ENCODE results near the gene NTHL1. TPM values are rescaled to one million over a fixed set of nuclear protein-coding genes. Genes with fewer than 3 reads are reported as not detected.

The NTHL1 gene
- polyA plus RNA-seq, 4 donors, result 17.6 to 26.6 (median 19.0) TPM

GRCh38 chr16:2032285-2033056 is 15.2 kb downstream of the NTHL1 start:
- no peak for DNase-seq (ENCODE audit: low read depth in 4 of 4, low spot score in 3 of 4)

GRCh38 chr16:2031081-2031577 is 16.5 kb downstream of the NTHL1 start:
- DNase-seq (ENCODE audit: low read depth in 4 of 4, low spot score in 3 of 4), result no peak

- DNase-seq (ENCODE audit: low read depth in 4 of 4, low spot score in 3 of 4), result no peak
These were observed 17.6 kb downstream of the NTHL1 start for GRCh38 chr16:2030036-2030435.

- no peak for DNase-seq (ENCODE audit: low read depth in 4 of 4, low spot score in 3 of 4)
These were observed 18.3 kb downstream of the NTHL1 start for GRCh38 chr16:2029350-2029749.

GRCh38 chr16:2028620-2029220 is 18.9 kb downstream of the NTHL1 start:
- no peak for DNase-seq (ENCODE audit: low read depth in 4 of 4, low spot score in 3 of 4)

- DNase-seq (ENCODE audit: low read depth in 4 of 4, low spot score in 3 of 4), result no peak
These were observed 19.5 kb downstream of the NTHL1 start for GRCh38 chr16:2028146-2028545.

GRCh38 chr16:2027024-2028010 is 20.3 kb downstream of the NTHL1 start:
- DNase-seq (ENCODE audit: low read depth in 4 of 4, low spot score in 3 of 4), result no peak

GRCh38 chr16:2026461-2027023 is 21.1 kb downstream of the NTHL1 start, which contains the start of gene NHERF2:
Gene NHERF2, plus strand, starts transcription at chr16:2026902. Its CDS starts 104 bp downstream, at chr16:2027006.
- no peak for DNase-seq (ENCODE audit: low read depth in 4 of 4, low spot score in 3 of 4)

- no peak for DNase-seq (ENCODE audit: low read depth in 4 of 4, low spot score in 3 of 4)
These were observed 21.7 kb downstream of the NTHL1 start for GRCh38 chr16:2025878-2026460.

- no peak for DNase-seq (ENCODE audit: low read depth in 4 of 4, low spot score in 3 of 4)
These were observed 22.4 kb downstream of the NTHL1 start for GRCh38 chr16:2025251-2025650.

GRCh38 chr16:2024032-2024420 is 23.6 kb downstream of the NTHL1 start:
- DNase-seq (ENCODE audit: low read depth in 4 of 4, low spot score in 3 of 4), result no peak

- DNase-seq (ENCODE audit: low read depth in 4 of 4, low spot score in 3 of 4), result peak in 3 of 4 donors; percentile 83 to 92 (median 83)
These were observed 24.3 kb downstream of the NTHL1 start for GRCh38 chr16:2023092-2024031.

GRCh38 chr16:2022723-2023091 is 24.9 kb downstream of the NTHL1 start:
- DNase-seq (ENCODE audit: low read depth in 4 of 4, low spot score in 3 of 4), result no peak

GRCh38 chr16:2019921-2020831 is 27.5 kb downstream of the NTHL1 start:
- peak in 1 of 4 donors; percentile 54 for DNase-seq (ENCODE audit: low read depth in 4 of 4, low spot score in 3 of 4)

GRCh38 chr16:2019518-2019920 is 28.1 kb downstream of the NTHL1 start, which contains the start of gene NPW:
Gene NPW, plus strand, starts transcription at chr16:2019785.
- DNase-seq (ENCODE audit: low read depth in 4 of 4, low spot score in 3 of 4), result no peak

- no peak for DNase-seq (ENCODE audit: low read depth in 4 of 4, low spot score in 3 of 4)
These were observed 31.2 kb downstream of the NTHL1 start for GRCh38 chr16:2016407-2016922.

- no peak for DNase-seq (ENCODE audit: low read depth in 4 of 4, low spot score in 3 of 4)
These were observed 31.8 kb downstream of the NTHL1 start for GRCh38 chr16:2015947-2016208.

All from right renal pelvis (tissue), 4 donors.